ENCODE measurements around the gene FRA10AC1. TPM values are rescaled to one million over a fixed set of nuclear protein-coding genes. Genes with fewer than 3 reads are reported as not detected.
A peak's percentile ranks its signal among the peaks of the same experiment; 100 is the strongest.
"Not testable (repeated sequence)": the region's sequence is repeated elsewhere in the genome, so short reads cannot be mapped to it uniquely, and the experiment has no call there.

Gene FRA10AC1
- total RNA-seq, 1 experiment from 2014 or later: 6.5 TPM

- intact Hi-C loops (cut with micrococcal nuclease; ENCODE audit: unreplicated experiment): loop anchor here (2.0 kb wide), 1 partner anchor 113 kb away; no protein-coding TSS in a partner anchor
- peaks cover 17% of the 10 kb centered on the region for H3K27me3 Mint-ChIP-seq (ENCODE audit: unreplicated experiment)
- no peak overlapping the region for H3K4me3 Mint-ChIP-seq (ENCODE audit: low read depth, unreplicated experiment)
- no TSS peak for BruUV-seq (replicated peaks)
- H3K27ac Mint-ChIP-seq (ENCODE audit: unreplicated experiment): no peak overlapping the region
- CTCF ChIA-PET: no interaction called here
- no peak for DNase-seq
- H3K9me3 Mint-ChIP-seq (ENCODE audit: low read depth, unreplicated experiment): no peaks in the 10 kb centered on the region
- no peak for TF ChIP-seq CTCF (IDR thresholded peaks at IDR 0.05; ENCODE audit: unreplicated experiment)
- no peaks in the 10 kb centered on the region for H3K4me1 Mint-ChIP-seq (ENCODE audit: low read depth, unreplicated experiment)
- H3K36me3 Mint-ChIP-seq (ENCODE audit: insufficient read depth, unreplicated experiment): no peaks in the 10 kb centered on the region
Observed at GRCh38 chr10:93703841-93704240, 1.4 kb upstream of the FRA10AC1 start.

- no peaks in the 10 kb centered on the region for H3K9me3 Mint-ChIP-seq (ENCODE audit: low read depth, unreplicated experiment)
- H3K27ac Mint-ChIP-seq (ENCODE audit: unreplicated experiment): no peak overlapping the region
- no peak for DNase-seq
- CTCF ChIA-PET: interaction anchor here (1.0 kb wide), 1 partner anchor 156 kb away, joined by 3 read pairs; no protein-coding TSS in a partner anchor
- H3K27me3 Mint-ChIP-seq (ENCODE audit: unreplicated experiment): peaks cover 13% of the 10 kb centered on the region
- H3K4me1 Mint-ChIP-seq (ENCODE audit: low read depth, unreplicated experiment): no peaks in the 10 kb centered on the region
- BruUV-seq (replicated peaks): no TSS peak
- no peak for TF ChIP-seq CTCF (IDR thresholded peaks at IDR 0.05; ENCODE audit: unreplicated experiment)
- H3K4me3 Mint-ChIP-seq (ENCODE audit: low read depth, unreplicated experiment): no peak overlapping the region
- intact Hi-C loops (cut with micrococcal nuclease; ENCODE audit: unreplicated experiment): loop anchor here (2.0 kb wide), 1 partner anchor 114 kb away; no protein-coding TSS in a partner anchor
- no peaks in the 10 kb centered on the region for H3K36me3 Mint-ChIP-seq (ENCODE audit: insufficient read depth, unreplicated experiment)
Observed at GRCh38 chr10:93703066-93703465, 674 bp upstream of the FRA10AC1 start.

- DNase-seq: no peak
- TSS peak; percentile 59 for BruUV-seq (replicated peaks)
- H3K27ac Mint-ChIP-seq (ENCODE audit: unreplicated experiment): no peak overlapping the region
- H3K4me3 Mint-ChIP-seq (ENCODE audit: low read depth, unreplicated experiment): no peak overlapping the region
- no peaks in the 10 kb centered on the region for H3K9me3 Mint-ChIP-seq (ENCODE audit: low read depth, unreplicated experiment)
- TF ChIP-seq CTCF (IDR thresholded peaks at IDR 0.05; ENCODE audit: unreplicated experiment): no peak
- no peaks in the 10 kb centered on the region for H3K36me3 Mint-ChIP-seq (ENCODE audit: insufficient read depth, unreplicated experiment)
- H3K4me1 Mint-ChIP-seq (ENCODE audit: low read depth, unreplicated experiment): no peaks in the 10 kb centered on the region
- CTCF ChIA-PET: interaction anchor here (0.7 to 1.1 kb wide), 2 partner anchors 114 to 742 kb away, joined by 3 to 6 read pairs; no protein-coding TSS in a partner anchor
- H3K27me3 Mint-ChIP-seq (ENCODE audit: unreplicated experiment): peaks cover under 1% of the 10 kb centered on the region
- intact Hi-C loops (cut with micrococcal nuclease; ENCODE audit: unreplicated experiment): loop anchor here (2.0 kb wide), 1 partner anchor 115 kb away; no protein-coding TSS in a partner anchor
Observed at GRCh38 chr10:93701866-93702209, 554 bp downstream of the FRA10AC1 start.

GRCh38 chr10:93697207-93697606 is 5.2 kb downstream of the FRA10AC1 start:
- Mint-ChIP-seq H3K27ac (ENCODE audit: unreplicated experiment) (no peak overlapping the region), H3K4me3 (ENCODE audit: low read depth, unreplicated experiment) (no peak overlapping the region), H3K4me1 (ENCODE audit: low read depth, unreplicated experiment) (no peaks in the 10 kb centered on the region), H3K36me3 (ENCODE audit: insufficient read depth, unreplicated experiment) (peaks cover 5% of the 10 kb centered on the region), H3K27me3 (ENCODE audit: unreplicated experiment) (no peaks in the 10 kb centered on the region), H3K9me3 (ENCODE audit: low read depth, unreplicated experiment) (no peaks in the 10 kb centered on the region)
- intact Hi-C loops (cut with micrococcal nuclease; ENCODE audit: unreplicated experiment): no loop called here
- CTCF ChIA-PET: no interaction called here
- TF ChIP-seq CTCF (IDR thresholded peaks at IDR 0.05; ENCODE audit: unreplicated experiment): no peak
- DNase-seq: no peak
- no TSS peak for BruUV-seq (replicated peaks)

GRCh38 chr10:93696582-93696981 is 5.8 kb downstream of the FRA10AC1 start:
- CTCF ChIA-PET: not testable (repeated sequence)

More at GRCh38 chr10:93696582-93696981, 5.8 kb downstream of the FRA10AC1 start:
- H3K4me1 Mint-ChIP-seq (ENCODE audit: low read depth, unreplicated experiment); H3K9me3 Mint-ChIP-seq (ENCODE audit: low read depth, unreplicated experiment); H3K27ac Mint-ChIP-seq (ENCODE audit: unreplicated experiment); H3K4me3 Mint-ChIP-seq (ENCODE audit: low read depth, unreplicated experiment); H3K27me3 Mint-ChIP-seq (ENCODE audit: unreplicated experiment); DNase-seq; BruUV-seq (replicated peaks); H3K36me3 Mint-ChIP-seq (ENCODE audit: insufficient read depth, unreplicated experiment); intact Hi-C loops (cut with micrococcal nuclease; ENCODE audit: unreplicated experiment): not testable (repeated sequence)

Data from Calu3 (cell line).